ENCODE measurements around the gene KCNC3.
"Not testable (repeated sequence)": the region's sequence is repeated elsewhere in the genome, so short reads cannot be mapped to it uniquely, and the experiment has no call there.

The KCNC3 gene

DNA sequence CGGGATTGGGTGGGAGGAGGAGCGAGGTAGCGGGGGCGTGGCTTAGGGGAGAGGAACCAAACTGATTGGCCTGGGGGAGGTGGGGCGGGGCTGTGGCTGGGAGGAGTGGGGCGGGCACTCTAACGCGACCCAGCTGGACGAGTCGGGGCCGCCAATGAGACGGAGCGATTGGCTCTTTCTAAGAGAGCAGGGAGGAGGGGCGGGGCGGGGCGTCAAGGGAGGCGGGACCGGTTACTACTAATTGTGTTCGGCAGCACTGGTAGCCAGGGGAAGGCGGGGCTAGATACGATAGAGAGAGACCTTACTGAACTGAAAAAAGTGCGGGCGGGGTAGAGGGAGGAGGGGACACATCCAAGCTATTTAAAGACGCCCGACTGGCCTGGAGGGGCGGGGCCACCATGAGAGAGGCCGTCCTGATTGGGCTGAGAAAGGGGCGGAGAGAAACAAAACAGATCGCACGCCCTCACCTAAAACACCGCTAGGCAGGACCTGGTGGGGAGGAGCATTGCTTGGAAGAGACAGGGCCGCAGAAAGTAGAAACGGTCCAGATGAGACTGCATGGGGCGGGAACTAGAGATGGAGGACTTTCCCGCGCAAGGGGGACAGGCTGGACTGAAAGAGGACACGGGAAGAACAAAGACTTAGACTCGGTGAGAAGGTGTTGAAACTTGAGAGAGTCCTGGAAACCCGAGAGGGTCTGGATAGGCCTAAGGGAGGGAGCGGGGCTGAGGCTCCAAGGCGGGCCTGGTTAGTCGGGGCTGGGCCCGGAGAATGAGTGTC, at the start of gene KCNC3:
TSS of gene KCNC3 (minus strand) at position 232 of the 780 bp plus-strand sequence. CDS start 295 bp downstream, outside the sequence.
- DNase-seq = peak; percentile 98

DNA sequence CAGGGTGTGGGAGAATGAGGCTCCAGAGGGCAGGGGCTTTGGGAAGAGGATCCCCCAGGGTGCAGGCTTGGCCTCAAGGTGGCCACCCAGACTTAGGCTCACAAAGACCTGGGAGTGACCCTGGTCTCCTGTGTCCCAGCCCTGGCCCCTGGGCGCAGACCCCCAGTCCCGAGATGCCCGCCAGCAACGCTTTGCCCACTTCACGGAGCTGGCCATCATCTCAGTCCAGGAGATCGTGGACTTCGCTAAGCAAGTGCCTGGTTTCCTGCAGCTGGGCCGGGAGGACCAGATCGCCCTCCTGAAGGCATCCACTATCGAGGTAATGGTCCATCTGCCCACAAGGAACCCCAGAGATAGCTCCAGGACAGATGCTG, 49.7 kb upstream of the KCNC3 start:
- no peak for DNase-seq

DNA sequence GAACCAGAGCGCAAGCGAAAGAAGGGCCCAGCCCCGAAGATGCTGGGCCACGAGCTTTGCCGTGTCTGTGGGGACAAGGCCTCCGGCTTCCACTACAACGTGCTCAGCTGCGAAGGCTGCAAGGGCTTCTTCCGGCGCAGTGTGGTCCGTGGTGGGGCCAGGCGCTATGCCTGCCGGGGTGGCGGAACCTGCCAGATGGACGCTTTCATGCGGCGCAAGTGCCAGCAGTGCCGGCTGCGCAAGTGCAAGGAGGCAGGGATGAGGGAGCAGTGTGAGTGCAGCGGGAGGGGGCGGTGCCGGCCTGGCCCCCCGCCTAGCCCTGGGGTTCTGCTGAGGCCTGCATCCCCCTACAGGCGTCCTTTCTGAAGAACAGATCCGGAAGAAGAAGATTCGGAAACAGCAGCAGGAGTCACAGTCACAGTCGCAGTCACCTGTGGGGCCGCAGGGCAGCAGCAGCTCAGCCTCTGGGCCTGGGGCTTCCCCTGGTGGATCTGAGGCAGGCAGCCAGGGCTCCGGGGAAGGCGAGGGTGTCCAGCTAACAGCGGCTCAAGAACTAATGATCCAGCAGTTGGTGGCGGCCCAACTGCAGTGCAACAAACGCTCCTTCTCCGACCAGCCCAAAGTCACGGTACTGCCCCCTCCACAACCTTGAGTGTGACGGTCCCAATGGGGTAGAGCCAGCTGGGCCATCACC, 49.1 kb upstream of the KCNC3 start:
- DNase-seq = no peak

DNA sequence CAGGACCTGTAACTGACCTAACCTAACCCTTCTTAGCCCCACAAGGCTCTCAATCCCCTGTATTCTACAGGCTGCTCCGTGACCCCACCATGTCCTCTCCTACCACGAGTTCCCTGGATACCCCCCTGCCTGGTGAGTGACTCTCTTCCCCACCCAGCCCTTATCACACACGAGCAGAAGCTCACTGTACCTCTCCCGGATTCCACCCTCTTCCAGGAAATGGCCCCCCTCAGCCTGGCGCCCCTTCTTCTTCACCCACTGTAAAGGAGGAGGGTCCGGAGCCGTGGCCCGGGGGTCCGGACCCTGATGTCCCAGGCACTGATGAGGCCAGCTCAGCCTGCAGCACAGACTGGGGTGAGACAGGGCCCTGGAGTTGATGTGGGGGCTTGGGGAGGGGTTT, 48.3 kb upstream of the KCNC3 start:
- no peak for DNase-seq

DNA sequence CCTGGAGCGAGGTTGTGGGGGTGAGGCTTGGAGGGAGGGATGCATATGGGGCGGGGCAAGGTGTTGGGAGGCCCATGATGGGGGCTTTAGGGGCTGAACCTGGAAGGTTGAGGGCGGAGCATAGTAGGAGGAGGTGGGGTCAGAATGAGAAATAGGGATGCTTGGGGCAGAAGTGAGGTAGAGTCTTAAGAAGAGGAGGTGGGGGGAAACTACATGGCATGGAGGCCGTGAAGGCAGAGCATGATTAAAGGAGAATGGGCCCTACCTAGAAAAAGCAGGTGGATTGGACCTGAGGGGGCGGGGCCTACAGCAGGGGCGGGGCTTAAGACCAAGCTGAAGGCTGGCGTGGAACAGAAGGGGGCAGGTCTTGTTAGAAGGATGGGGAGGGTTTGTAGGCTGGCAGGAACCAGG, 47.9 kb upstream of the KCNC3 start:
- no peak for DNase-seq

DNA sequence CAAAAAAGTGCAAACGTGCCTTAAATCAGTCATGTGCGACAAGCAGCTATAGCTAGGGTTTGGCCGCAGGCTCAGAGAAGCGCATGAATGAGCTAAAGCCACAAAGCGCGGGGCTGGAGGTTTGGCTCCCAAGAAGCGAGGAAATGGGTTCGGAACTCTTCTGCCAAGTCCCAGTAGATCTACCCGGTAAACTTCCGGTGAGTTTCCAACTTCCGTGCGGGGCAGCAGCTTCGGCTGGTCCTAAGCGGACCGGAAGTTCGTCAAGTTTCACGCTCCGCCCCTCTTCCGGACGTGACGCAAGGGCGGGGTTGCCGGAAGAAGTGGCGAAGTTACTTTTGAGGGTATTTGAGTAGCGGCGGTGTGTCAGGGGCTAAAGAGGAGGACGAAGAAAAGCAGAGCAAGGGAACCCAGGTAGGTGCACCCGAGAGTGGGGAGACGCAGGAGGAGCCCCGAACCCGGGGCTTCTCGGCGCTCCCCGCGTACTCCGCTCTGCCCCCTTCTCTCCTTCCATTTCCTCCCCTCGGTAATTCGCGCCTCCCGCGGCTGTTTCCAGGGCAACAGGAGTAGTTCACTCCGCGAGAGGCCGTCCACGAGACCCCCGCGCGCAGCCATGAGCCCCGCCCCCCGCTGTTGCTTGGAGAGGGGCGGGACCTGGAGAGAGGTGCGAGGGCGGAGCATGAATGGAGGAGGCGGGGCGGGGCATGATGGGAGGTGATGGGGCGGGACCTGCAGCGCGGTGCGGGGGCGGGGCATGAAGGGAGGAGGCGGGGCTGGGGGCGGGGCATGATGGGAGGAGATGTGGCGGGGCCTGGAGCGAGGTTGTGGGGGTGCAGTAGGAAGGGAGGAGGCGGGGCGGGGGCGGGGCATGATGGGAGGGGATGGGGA, 47.2 kb upstream of the KCNC3 start, which contains the start of gene NR1H2:
TSS of gene NR1H2 (plus strand) at position 292 of the 885 bp plus-strand sequence. CDS start 1,149 bp downstream, outside the sequence.
- DNase-seq = peak; percentile 87

DNA sequence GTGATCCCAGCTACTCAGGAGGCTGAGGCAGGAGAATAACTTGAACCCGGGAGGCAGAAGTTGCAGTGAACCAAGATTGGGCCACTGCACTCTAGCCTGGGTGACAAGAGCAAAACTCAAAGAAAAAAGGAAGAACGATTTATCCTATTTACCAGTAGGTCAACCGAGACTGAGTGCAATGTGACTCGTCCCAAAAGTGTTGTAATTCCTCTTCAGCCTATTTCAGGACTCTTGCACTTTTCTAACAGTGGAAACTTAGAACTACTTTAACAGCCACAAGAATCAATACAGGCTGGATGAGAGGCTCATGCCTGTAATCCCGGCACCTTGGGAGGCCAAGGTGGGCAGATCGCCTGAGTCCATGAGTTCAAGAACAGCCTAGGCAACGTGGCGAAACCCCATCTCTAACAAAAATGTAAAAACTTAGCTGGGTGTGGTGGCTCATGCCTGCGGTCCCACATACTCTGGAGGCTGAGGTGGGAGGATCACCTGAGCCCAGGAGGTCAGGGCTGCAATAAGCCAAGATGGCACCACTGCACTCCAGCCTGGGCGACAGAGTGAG, 42.8 kb upstream of the KCNC3 start:
- DNase-seq = no peak

DNA sequence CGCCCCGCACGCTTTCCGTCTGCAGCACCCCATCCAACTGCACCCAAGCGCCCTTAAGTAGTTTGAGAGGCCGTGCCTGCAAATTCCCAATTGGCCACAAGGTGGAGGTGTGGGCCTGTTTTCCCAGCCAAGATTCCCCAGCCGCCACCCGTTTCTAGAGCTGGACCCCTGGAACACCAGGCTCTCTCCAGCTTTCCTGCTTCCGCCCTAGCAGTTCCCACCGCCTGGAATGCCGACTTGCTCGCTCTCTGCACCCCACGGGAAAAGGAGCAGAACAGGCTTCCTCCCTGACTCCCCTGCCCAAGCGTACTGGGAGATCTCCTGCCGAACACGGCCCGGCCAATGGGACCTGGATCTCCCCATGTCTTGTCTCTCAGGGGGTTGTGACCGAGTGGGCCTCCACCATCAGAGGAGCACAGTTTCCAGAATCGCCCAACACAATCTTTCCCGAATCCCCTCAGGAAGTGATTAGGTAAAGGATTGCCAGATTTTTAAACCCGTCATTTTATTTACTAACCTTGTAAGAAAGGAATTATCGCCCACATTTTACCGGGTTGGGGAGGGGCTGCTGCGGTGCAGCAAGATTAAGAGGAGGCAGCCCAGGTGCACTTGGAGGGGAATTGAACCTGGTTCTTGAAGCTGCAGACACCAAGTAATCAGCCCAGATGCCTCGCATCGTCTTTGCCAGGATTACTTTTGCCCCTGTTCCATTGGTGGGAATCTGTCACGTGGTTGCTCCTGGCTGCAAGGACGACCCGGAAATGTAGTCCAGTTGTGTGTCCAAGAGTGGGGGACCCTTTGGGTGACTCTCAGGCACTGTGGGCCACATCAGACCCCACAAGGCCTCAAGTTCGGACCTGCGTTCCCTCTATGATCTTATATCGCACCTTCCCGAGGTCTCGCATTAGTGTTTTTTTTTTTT, 39.7 kb upstream of the KCNC3 start:
- peak; percentile 10 for DNase-seq

DNA sequence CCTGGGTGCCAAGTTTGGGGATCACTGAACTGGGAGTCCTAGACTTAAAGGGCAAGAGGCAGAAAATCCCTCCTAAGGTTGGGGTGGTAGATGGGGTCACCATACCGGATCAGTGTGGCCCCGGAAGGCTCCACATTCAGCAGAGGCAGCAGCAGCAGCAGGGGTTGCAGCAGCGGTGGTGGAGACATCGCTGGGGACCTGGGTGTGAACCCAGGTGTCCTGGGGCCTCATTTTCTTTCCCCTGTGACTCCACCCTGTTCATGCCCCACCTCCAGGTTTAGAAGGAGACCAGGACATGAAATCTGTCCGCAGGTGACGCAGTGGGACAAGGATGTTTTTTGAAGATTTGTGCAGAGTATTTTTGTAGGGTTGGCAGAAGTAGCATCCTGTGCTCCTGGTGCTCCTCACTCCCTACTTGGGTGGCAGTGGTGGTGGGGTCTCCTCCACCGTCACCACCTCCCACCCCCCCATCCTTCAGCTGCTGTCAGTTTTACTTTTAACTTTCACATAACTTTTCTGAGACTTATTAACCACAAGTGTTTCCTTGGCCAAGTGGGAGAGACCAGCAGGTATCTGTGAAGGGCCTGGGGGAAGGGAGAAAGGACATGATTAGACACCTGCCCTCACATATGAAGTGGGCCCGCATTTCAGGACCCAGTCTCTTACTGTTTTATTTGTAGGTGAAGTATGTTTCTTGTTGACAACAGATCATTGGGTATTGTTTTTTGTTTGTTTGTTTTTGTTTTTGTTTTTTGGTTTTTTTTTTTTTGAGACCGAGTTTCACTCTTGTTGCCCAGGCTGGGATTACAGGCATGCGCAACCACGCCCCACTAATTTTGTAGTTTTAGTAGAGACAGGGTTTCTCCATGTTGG, 36.5 kb upstream of the KCNC3 start, which contains the start of gene NAPSA:
TSS of gene NAPSA (minus strand) at position 206 of the 873 bp plus-strand sequence. CDS start at position 188, 18 bp downstream.
- no peak for DNase-seq

DNA sequence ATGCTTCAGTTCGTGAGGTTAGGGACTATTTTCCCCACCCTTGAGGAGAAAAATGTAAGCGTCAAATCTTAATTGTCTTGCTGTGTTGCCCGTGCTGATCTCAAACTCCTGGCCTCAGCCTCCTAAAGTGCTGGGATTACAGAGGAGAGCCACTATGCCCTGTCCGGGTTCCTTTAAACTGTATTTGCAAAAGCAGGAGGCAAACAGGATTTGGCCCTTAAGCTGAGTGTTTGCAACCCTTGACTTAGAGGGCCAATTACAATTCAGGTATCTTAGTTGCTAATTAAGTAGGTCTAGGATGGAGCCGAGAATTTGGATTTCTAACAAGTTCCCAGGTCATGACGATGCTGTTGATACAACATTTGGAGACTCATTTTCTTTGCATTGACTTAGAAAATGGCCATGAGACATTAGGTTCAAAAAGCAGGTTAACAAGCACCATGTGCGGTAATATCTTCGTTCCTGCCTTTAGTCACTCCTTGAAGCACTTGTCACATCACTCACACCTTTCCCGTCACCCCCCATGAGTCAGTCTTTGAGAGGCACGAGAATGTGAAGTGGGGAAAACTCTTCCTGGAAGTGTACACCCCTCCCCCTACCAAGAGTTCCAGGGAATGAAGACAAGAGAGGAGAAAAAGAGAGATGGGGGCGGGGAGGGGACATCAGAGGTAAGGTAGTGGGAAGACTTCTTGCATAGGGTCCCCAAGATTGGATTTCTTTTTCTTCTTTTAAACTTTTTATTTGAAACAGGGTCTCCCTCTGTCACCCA, 33.7 kb upstream of the KCNC3 start:
- DNase-seq = no peak

DNA sequence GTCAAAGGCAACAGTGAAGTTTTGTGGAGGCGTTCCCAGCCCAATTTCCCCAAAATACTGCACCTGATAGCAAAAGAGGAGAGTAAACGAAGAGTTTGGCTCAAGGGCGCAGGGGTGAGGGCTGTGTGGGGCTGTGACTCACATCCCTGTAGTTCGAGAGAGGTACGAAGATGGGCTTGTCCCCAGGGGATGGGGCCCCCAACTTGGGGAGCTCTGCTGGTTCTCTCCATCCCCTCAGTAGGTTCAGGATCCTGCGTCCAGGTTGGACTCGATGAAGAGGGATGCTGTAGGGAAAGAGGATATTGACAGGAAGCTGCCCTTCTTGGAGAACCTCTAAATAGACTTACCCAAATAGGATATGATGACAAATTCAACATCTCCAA, 32.8 kb upstream of the KCNC3 start:
- no peak for DNase-seq

DNA sequence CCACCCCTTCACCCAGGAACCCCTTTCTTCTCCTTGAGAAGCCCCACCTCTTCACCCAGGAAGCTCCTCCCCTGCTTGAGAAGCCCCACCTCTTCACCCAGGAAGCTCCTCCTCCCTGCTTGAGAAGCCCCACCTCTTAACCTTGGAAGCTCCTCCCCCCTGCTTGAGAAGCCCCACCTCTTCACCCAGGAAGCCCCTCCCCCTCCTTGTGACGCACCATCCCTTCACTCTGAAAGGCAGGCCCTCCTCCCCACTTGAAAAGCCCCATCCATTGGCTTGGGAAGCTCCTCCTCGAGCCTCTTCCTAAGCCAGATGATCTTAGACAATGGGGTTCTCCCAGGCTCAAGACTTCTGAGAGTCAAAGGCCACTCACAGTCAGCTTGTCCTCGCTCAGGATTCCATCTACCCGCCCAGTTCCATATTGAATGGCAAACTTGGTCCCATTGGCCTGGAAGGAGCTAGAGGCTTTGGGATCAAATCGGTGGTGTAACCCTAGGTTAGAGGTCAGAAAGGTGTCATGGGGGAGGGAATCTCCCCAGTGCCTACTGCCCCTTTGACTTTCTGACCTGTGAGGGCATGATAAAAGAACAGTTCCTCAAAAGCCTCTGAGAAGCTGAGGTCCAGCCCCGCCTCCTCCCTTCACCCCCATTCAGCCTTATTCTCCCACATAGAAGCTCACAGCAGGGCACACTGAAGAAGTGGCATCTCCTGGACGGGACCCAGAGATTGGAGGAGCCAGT, 32.3 kb upstream of the KCNC3 start:
- no peak for DNase-seq

DNA sequence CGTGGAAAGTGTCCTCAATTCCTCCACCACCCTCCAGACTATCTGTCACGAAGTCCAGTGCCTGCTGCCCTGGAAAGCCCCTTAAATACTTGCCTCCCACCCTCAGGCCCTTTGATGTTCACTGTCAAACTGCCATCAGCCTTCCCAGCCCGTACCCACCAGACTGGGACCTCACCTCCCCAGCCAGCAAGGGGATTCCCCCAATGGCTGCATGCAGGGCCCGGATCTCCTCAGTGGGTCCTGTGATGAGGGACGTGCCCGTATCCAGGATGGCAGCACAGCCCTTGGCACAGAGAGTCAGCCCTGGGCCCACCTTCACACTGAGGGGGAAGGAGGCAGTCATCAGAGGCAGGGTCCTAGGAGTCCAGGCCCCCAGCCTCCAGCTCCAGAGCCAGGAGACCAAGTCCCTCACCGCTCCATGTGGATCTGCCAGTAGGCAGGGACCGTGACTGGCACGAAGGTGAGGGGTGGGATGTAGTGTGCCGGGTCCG, 30.2 kb upstream of the KCNC3 start:
- no peak for DNase-seq

DNA sequence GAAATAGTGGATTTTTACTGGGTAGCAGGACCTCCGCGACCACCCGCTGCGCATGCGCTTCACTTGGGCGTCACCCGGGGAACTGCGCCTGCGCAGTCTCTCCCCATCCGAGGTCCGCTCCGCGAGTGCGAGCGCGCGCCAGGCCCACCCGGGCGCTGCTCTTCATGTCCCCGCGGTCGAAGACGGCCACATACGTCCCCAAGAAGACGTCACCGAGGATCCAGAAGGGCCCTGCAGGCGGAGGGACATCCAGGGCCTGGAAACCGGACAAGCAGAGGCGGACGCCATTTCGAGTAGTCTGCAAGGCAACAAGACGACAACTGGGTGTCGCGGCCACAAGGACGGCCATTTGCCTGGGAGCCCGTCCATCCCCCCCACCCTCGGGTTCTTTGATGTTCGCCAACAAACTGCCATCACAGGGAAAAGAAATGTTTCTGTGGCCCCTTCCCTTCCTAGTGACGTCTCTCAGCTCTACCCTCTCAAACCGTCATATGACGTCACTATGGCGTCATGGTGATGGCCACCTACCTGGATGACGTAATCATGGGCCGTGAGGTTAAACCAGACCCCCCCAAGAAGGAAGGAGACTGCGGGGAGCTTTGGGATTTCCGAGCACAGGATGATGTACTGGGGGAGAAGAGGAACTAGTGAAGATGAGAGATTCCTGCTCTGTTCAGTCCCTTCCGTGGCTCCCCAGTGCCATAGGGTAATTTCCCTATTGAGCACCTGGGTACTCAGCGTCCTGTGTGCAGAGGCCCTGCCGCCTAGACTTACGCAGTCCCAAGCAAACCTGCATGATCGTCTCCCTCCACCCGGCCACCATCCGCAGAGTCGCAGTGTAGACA, 29.5 kb upstream of the KCNC3 start:
- no peak for DNase-seq

DNA sequence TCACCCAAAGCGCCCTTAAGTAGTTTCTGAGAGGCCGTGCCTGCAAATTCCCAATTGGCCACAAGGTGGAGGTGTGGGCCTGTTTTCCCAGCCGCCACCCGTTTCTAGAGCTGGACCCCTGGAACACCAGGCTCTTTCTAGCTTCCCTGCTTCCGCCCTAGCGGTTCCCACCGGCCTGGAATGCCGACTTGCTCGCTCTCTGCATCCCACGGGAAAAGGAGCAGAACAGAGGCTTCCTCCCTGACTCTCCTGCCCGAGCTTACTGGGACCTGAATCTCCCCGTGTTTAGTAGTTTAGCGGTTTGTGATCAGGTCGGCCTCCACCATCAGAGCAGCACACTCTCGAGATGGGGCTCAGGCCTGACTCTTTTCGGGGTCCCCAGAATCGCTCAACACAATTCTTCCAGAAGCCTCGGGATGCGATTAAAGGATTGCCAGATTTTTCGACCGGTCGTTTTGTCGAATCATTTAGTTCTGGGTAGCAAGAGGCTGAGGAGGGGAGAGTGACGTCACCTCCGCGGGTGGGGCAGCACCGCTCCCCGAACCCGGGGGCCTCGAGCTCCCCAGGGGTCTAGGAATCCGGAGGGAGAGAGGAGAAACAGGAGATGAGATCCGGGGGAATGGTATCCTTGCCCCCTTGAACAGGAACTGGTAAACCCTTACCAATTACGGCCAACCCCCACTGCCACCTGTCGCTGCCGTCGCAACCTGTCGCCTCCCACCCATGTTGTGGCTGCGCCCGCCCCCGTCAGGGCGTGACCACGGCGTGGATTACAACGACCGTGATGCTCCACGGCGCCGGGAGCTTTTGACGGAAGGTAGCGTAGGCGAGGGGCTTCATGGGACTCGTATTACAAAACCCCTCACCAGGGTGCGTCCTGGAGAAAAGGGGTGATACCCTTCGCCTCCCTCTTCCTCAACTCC, 28.3 kb upstream of the KCNC3 start:
- DNase-seq = no peak

DNA sequence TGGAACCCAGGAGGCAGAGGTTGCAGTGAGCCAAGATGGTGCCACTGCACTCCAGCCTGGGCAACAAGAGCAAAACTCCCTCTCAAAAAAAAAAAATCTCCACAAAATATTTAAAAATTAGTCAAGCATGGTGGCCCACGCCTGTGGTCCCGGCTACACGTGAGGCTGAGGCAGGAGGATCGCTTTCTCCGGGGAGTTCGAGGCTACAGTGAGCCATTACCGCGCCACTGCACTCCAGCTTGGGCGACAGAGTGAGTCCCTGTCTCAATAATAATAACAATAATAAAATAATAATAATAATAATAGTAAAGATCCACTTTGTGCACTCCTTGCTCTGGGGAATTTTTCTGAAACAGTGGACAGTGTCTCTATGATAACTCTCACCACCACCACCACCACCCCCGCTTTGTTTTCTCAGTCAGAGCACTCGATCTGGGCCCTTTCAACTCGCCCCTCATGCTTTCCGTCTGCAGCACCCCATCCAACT, 27.6 kb upstream of the KCNC3 start:
- DNase-seq = no peak

DNA sequence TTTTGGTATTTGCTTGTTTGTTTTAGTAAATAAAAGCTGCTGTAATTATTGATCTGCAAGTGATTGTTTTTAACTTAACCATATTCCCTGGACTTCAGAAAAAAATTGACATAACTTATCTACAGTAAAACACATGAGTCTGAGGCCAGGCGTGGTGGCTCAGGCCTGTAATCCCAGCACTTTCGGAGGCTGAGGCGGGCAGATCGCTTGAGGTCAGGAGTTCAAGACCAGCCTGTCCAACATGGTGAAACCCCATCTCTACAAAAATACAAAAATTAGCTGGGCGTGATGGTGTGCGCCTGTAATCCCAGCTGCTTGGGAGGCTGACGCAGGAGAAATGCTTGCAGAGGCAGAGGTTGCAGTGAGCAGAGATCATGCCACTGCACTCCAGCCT, 24.3 kb upstream of the KCNC3 start:
- not testable (repeated sequence) for DNase-seq
